Heart left ventricle (tissue), 16 donors: ENCODE results near the gene ARL3. TPM values are rescaled to one million over a fixed set of nuclear protein-coding genes. Genes with fewer than 3 reads are reported as not detected.

Experiments
- ATAC-seq, 4 donors: fragments of 200-7000 bp; cut with Tn5 transposase; one replicate each; pipeline ENCODE4 v1.9.1; 2020 to 2022; ENCODE audit warnings: moderate library complexity in 4 of 4, mild to moderate bottlenecking in 3 of 4, moderate number of reproducible peaks in 1 of 4
- DNase-seq, 5 donors: peaks; one replicate each; pipeline ENCODE4 v3.0.0-alpha.2; 2020
- H3K27ac ChIP-seq, 12 donors: fragments of 200-600 bp; sonication (generic) in 4 of 12; one replicate each; pipeline versions ENCODE4 v1.5.0 to v1.8.0; 2016 to 2022; ENCODE audit warnings: mild to moderate bottlenecking in 2 of 12
- H3K27me3 ChIP-seq, 9 donors: fragments of 200-600 bp; sonication (generic) in 2 of 9; one replicate each; pipeline versions ENCODE4 v1.5.1 to v1.8.0; 2016 to 2022; ENCODE audit warnings: mild to moderate bottlenecking in 3 of 9
- H3K36me3 ChIP-seq, 9 donors: fragments of 200-600 bp; sonication (generic) in 2 of 9; one replicate each; pipeline versions ENCODE4 v1.5.0 to v1.8.0; 2018 to 2022; ENCODE audit warnings: mild to moderate bottlenecking in 2 of 9
- H3K4me1 ChIP-seq, 12 donors: fragments of 200-600 bp; sonication (generic) in 4 of 12; one replicate each; pipeline versions ENCODE4 v1.5.0 to v1.8.0; 2016 to 2022; ENCODE audit warnings: mild to moderate bottlenecking in 3 of 12
- H3K4me3 ChIP-seq, 12 donors: fragments of 200-600 bp; sonication (generic) in 4 of 12; one replicate each; pipeline versions ENCODE4 v1.5.0 to v1.8.0; 2017 to 2022; ENCODE audit warnings: mild to moderate bottlenecking in 9 of 12, moderate library complexity in 4 of 12
- H3K9me3 ChIP-seq, 12 donors: fragments of 200-600 bp; sonication (generic) in 4 of 12; one replicate each; pipeline versions ENCODE4 v1.5.0 to v1.8.0; 2016 to 2022; ENCODE audit warnings: mild to moderate bottlenecking in 1 of 12
- POLR2A ChIP-seq, 2 donors: fragments of 450-650 bp; IDR thresholded peaks; one replicate each; pipeline ENCODE4 v1.6.1; 2017; ENCODE audit warnings: antibody characterized with exemption in 2 of 2, mild to moderate bottlenecking in 2 of 2, moderate library complexity in 2 of 2
- WGBS, 4 donors: extraction: QIAGEN DNeasy Blood & Tissue Kit in 2 of 4; methylation state at CpG; one replicate each; pipeline versions ENCODE4 v1.1.5 to v1.1.7; 2013 to 2018; 5-methylcytosine and 5-hydroxymethylcytosine counted together
- intact Hi-C, 10 donors: fragments of 100-400 bp; cut with DNase I; formaldehyde crosslinking; loops; one replicate each; pipeline versions ENCODE4 v1.11.1 to v1.14.2; 2022
- polyA plus RNA-seq, 2 donors: library from polyadenylated mRNA; stranded (reverse); fragments of 200-250 nt; gene quantifications; one replicate each; pipeline ENCODE4 v1.2.3, GENCODE V29; 2013
- total RNA-seq, 9 donors: library from RNA; depleted of rRNA in 2 of 9; stranded (reverse); fragments of >200 nt in 2 of 9; fragmentation: NEBNext Ultra II Directional in 3 of 9; extraction: Animal tissue kit (Norgen Biotek cat#: 25700) in 3 of 9; gene quantifications; one replicate each; pipeline versions ENCODE4 v1.1.0 to v1.2.4, GENCODE V29; 2016 to 2023
- TF ChIP-seq, protein P1 (sequence below), 12 donors: fragments of 200-600 bp; sonication (generic) in 4 of 12; IDR thresholded peaks; one replicate each; pipeline versions ENCODE4 v1.5.0 to v1.8.0; 2018 to 2022; ENCODE audit warnings: antibody characterized with exemption in 12 of 12, mild to moderate bottlenecking in 5 of 12
- donor health status: ischemic (EF 13 %, LVEDD 7.1; RV severe dilation, severe dysfunction).
- donor health status: healthy with polysubstance abuse.
- donor health status: DM: no; HTN: yes; CAD: no.
- donor health status: DM: no; HTN: no; CAD: no.
- donor health status: ischemic (EF 25% LVEDD 6.9; RV normal size, moderate dysfunction).
- donor health status: ischemic (EF 25% LVEDD 5.7; RV mildly dilated, moderate dysfunction).
- donor health status: healthy.
- donor health status: DM: yes; HTN: yes; CAD: no.
- donor health status: ischemic (EF 35%, LVEDD 5.7; RV mildly dilated, moderate dysfunction).
- donor health status: nonischemic (EF 11% LVEDD 7.7; RV severe dilation, severe dysfunction).
- donor health status: DM: yes; HTN: yes; CAD: no.
- donor health status: PGD.
- donor health status: ischemic (EF 29% LVEDD 5.4; RV normal size, mild dysfunction).
- donor health status: nonischemic (EF 23%, LVEDD 6.1; RV moderate dilation, normal function).

Gene ARL3
- total and polyA plus RNA-seq, 11 donors: 5.8 to 19.3 (median 12.6) TPM

DNA sequence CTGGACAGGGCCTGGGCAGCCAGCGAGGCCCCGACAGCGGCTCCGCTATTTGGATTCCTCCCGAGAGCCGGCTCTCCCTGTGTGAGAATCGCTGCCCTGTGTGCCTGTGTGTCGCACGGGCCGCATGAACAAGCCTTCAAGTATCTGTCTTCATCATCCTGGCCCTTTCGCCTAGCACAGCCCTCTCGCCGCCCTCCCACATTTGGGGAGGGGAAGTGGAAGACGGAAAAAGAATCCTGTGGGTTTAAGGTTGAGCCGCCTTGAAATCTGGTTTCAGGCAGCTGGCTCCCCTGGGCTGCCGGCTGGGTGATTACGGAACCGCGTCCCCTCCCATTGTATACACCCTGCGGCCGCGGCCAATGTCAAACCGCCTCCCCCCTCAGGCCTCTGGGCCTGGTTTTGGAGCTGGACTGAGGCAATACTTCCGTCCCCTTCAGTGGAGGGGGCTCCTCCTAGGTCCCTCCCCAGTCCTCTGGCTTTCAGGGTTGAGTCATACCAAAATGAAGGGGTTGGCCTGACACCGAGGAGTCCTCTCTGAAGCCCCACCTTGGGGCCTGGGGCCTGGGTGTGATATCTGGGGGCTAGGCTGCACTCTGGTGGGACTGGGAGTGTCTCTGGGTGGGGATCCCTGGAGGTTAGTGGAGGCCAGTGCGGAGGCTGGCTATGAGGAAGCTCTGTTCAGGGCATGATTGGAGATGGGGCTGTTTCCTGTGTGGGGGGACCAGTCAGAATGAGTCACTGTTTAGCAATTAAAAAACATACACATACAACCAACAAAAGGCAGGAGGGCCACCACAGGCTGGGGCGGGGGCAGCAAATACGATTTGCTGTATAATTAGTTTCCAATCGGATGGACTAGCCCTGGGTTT lies 68.2 kb downstream of the ARL3 start:
- Histone ChIP-seq H3K27me3 (no peaks in the 10 kb centered on the region), H3K4me1 (peaks cover 34 to 60% (median 49%) of the 10 kb centered on the region in 12 donors), H3K4me3 (peak overlapping the region; percentile 68 to 97 (median 86)), H3K9me3 (no peaks in the 10 kb centered on the region), H3K27ac (peak overlapping the region; percentile 93 to 100 (median 98)), H3K36me3 (peaks cover 0 to 8% (median 0%) of the 10 kb centered on the region in 9 donors)
- peak; percentile 50 to 72 (median 60) for ATAC-seq
- intact Hi-C loops: loop anchor here in 6 of 10 donors (1.0 to 10.0 kb wide), 10 partner anchors 10 to 141 kb away; partner anchors contain the start of genes ARL3 (in 3 of the 6), SFXN2 (in 3 of the 6), ACTR1A (in 2 of the 6) and SUFU (in 2 of the 6)
- 0 to 2% (median 1%) methylated on average over 22 to 29 of the region's 29 CpGs for WGBS, 4 donors
- TF ChIP-seq POLR2A (IDR thresholded peaks at IDR 0.05): peak in 1 of 2 donors; percentile 43
- TF ChIP-seq, protein P1, sequence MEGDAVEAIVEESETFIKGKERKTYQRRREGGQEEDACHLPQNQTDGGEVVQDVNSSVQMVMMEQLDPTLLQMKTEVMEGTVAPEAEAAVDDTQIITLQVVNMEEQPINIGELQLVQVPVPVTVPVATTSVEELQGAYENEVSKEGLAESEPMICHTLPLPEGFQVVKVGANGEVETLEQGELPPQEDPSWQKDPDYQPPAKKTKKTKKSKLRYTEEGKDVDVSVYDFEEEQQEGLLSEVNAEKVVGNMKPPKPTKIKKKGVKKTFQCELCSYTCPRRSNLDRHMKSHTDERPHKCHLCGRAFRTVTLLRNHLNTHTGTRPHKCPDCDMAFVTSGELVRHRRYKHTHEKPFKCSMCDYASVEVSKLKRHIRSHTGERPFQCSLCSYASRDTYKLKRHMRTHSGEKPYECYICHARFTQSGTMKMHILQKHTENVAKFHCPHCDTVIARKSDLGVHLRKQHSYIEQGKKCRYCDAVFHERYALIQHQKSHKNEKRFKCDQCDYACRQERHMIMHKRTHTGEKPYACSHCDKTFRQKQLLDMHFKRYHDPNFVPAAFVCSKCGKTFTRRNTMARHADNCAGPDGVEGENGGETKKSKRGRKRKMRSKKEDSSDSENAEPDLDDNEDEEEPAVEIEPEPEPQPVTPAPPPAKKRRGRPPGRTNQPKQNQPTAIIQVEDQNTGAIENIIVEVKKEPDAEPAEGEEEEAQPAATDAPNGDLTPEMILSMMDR (IDR thresholded peaks at IDR 0.05): no peak
- DNase-seq: peak; percentile 90 to 95 (median 94)

DNA sequence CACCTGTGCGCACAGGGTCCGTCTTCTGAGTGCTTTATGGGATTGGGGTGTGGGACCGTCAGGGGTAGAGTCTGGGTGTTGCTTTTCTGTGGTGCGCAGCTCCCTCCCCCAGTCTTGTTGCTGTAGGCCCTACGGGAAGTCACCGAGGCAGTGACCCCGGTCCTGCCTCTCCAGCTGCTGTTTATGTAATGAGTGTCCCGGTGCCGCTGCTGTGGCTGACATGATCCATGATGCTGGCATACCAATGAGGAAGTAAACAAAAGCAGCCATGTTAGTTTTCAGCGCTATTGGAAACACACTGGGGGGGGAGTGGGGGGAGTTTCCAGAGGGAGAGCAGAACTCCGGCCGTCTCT lies 68.8 kb downstream of the ARL3 start:
- WGBS, 4 donors: 0 to 1% (median 1%) methylated on average over 8 to 12 of the region's 12 CpGs
- intact Hi-C loops: loop anchor here in 5 of 10 donors (2.0 to 10.0 kb wide), 8 partner anchors 29 to 141 kb away; partner anchors contain the start of genes ARL3 (in 3 of the 5), SFXN2 (in 3 of the 5), ACTR1A (in 2 of the 5) and SUFU (in 2 of the 5)
- peak; percentile 80 to 91 (median 84) for DNase-seq
- no peak for TF ChIP-seq POLR2A (IDR thresholded peaks at IDR 0.05)
- TF ChIP-seq, protein P1 (IDR thresholded peaks at IDR 0.05): no peak
- H3K9me3 ChIP-seq: no peaks in the 10 kb centered on the region
- no peaks in the 10 kb centered on the region for H3K27me3 ChIP-seq
- H3K36me3 ChIP-seq: peaks cover 0 to 8% (median 0%) of the 10 kb centered on the region in 9 donors
- H3K27ac ChIP-seq: peak overlapping the region; percentile 93 to 100 (median 98)
- peaks cover 32 to 54% (median 43%) of the 10 kb centered on the region in 12 donors for H3K4me1 ChIP-seq
- peak; percentile 3 to 36 (median 17) for ATAC-seq
- peak overlapping the region; percentile 68 to 97 (median 86) for H3K4me3 ChIP-seq

DNA sequence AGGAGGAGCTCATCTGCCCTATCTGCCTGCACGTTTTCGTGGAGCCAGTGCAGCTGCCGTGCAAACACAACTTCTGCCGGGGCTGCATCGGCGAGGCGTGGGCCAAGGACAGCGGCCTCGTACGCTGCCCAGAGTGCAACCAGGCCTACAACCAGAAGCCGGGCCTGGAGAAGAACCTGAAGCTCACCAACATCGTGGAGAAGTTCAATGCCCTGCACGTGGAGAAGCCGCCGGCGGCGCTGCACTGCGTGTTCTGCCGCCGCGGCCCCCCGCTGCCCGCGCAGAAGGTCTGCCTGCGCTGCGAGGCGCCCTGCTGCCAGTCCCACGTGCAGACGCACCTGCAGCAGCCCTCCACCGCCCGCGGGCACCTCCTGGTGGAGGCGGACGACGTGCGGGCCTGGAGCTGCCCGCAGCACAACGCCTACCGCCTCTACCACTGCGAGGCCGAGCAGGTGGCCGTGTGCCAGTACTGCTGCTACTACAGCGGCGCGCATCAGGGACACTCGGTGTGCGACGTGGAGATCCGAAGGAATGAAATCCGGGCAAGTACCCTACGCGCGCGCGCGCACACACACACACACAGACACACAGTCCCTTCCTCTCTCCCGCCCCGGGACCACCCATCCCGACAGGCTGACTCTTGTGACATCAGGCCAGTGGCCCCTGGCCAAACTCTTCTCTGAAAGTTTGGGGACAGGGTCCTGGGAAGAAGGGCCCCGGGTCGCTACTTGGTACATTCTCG lies 69.4 kb downstream of the ARL3 start:
- Histone ChIP-seq H3K36me3 (peaks cover 0 to 8% (median 0%) of the 10 kb centered on the region in 9 donors), H3K27me3 (no peaks in the 10 kb centered on the region), H3K4me3 (peak overlapping the region; percentile 68 to 97 (median 86)), H3K4me1 (peaks cover 27 to 49% (median 37%) of the 10 kb centered on the region in 12 donors), H3K27ac (peak overlapping the region; percentile 93 to 100 (median 98)), H3K9me3 (no peaks in the 10 kb centered on the region)
- TF ChIP-seq POLR2A (IDR thresholded peaks at IDR 0.05): no peak
- TF ChIP-seq, protein P1 (IDR thresholded peaks at IDR 0.05): peak; percentile 27 to 69 (median 52)
- 0 to 1% (median 1%) methylated on average over 5 to 62 of the region's 62 CpGs for WGBS, 4 donors
- DNase-seq (peak; percentile 83 to 93 (median 88)), ATAC-seq (peak; percentile 14 to 23 (median 21))
- intact Hi-C loops: loop anchor here in 7 of 10 donors (2.0 to 10.0 kb wide), 9 partner anchors 30 to 140 kb away; partner anchors contain the start of genes ARL3 (in 3 of the 7), SFXN2 (in 3 of the 7), ACTR1A (in 2 of the 7) and SUFU (in 2 of the 7)
